Bladder microvascular endothelial cell (primary cell): ENCODE data around the gene ZFP2. TPM values are rescaled to one million over a fixed set of nuclear protein-coding genes. Genes with fewer than 3 reads are reported as not detected.

Experiments used
- total RNA-seq: library from RNA; depleted of rRNA; stranded (reverse); fragments of >200 nt; gene quantifications from 2 replicates; pipeline ENCODE4 v1.2.3, GENCODE V29; 2014

The ZFP2 gene
- 0.65 and 1.2 TPM in 2 replicates for total RNA-seq

GRCh38 chr5:178895615-178896571 is at the start of gene ZFP2:
Gene ZFP2 (plus strand): TSS chr5:178895913. CDS start chr5:178931314, 35,401 bp downstream.

GRCh38 chr5:178859625-178860521 is 35.8 kb upstream of the ZFP2 start, which contains the start of gene ZNF354B:
Gene ZNF354B (plus strand): TSS chr5:178859953. CDS start chr5:178861048, 1,095 bp downstream.

GRCh38 chr5:178940569-178941360 is 45.1 kb downstream of the ZFP2 start, which contains the start of gene ZNF454:
Gene ZNF454 (plus strand): TSS chr5:178941198. CDS start chr5:178942792, 1,594 bp downstream.

Other genes with a start within 250 kb of the ZFP2 start
- 5.3 and 8.1 TPM in 2 replicates for gene ZNF354A, start 165.3 kb upstream of the ZFP2 start, total RNA-seq
- 5.0 and 9.1 TPM in 2 replicates for gene ZNF354B, start 36.0 kb upstream of the ZFP2 start, total RNA-seq
- gene ZNF454, start 45.3 kb downstream of the ZFP2 start, total RNA-seq = 0.49 and 0.69 TPM in 2 replicates
- gene GRM6, start 99.4 kb downstream of the ZFP2 start, total RNA-seq = not detected in 2 replicates
- gene ZNF879, start 127.9 kb downstream of the ZFP2 start, total RNA-seq = 2.3 and 5.2 TPM in 2 replicates
- gene ZNF354C, start 164.5 kb downstream of the ZFP2 start, total RNA-seq = 4.4 and 6.7 TPM in 2 replicates